Measurements from ENCODE around the gene TINAGL1. TPM values are rescaled to one million over a fixed set of nuclear protein-coding genes. Genes with fewer than 3 reads are reported as not detected.
A peak's percentile ranks its signal among the peaks of the same experiment; 100 is the strongest.

TINAGL1 gene
- total and polyA plus RNA-seq, 2 of the 13 experiments (the other 11 are each of a cell fraction or from before 2014, with no cell fraction given): 24.7 to 76.8 TPM

GRCh38 chr1:31593770-31594632, 17.7 kb downstream of the TINAGL1 start (continued):
- TF ChIP-seq KLF13 (CRISPR knock-in tag; IDR thresholded peaks at IDR 0.05) (no peak), FOSL2 (CRISPR knock-in tag; IDR thresholded peaks at IDR 0.05) (peak; percentile 23; the same call in 1 of the 2 replicates), ZFP62 (CRISPR knock-in tag; IDR thresholded peaks at IDR 0.05) (no peak), ZNF576 (CRISPR knock-in tag; IDR thresholded peaks at IDR 0.05) (no peak), ZNF557 (CRISPR knock-in tag; IDR thresholded peaks at IDR 0.05) (no peak), FOXK1 (CRISPR knock-in tag; IDR thresholded peaks at IDR 0.05; ENCODE audit: borderline replicate concordance, low read depth) (no peak), PATZ1 (CRISPR knock-in tag; IDR thresholded peaks at IDR 0.05) (no peak), MIXL1 (CRISPR knock-in tag; IDR thresholded peaks at IDR 0.05) (no peak), POLR2AphosphoS2 (IDR thresholded peaks at IDR 0.05; ENCODE audit: low read depth, low read length) (no peak), ZNF775 (CRISPR knock-in tag; IDR thresholded peaks at IDR 0.05; ENCODE audit: borderline replicate concordance) (no peak), TEAD3 (CRISPR knock-in tag; optimal IDR thresholded peaks at IDR 0.05; ENCODE audit: borderline replicate concordance) (no peak), IRF1 (CRISPR knock-in tag; IDR thresholded peaks at IDR 0.05; ENCODE audit: low read depth) (no peak), TBP (CRISPR knock-in tag; IDR thresholded peaks at IDR 0.05) (no peak), ZNF343 (CRISPR knock-in tag; IDR thresholded peaks at IDR 0.05) (no peak), ZNF563 (CRISPR knock-in tag; IDR thresholded peaks at IDR 0.05) (no peak), POLR2G (IDR thresholded peaks at IDR 0.05; ENCODE audit: low read depth, low read length) (no peak), NR1H2 (CRISPR knock-in tag; IDR thresholded peaks at IDR 0.05; ENCODE audit: borderline replicate concordance, low read depth) (no peak), ZNF256 (CRISPR knock-in tag; conservative IDR thresholded peaks at IDR 0.05) (no peak), KLF11 (CRISPR knock-in tag; IDR thresholded peaks at IDR 0.05) (no peak), ZFP90 (CRISPR knock-in tag; IDR thresholded peaks at IDR 0.05; ENCODE audit: borderline replicate concordance) (no peak), ZBTB25 (CRISPR knock-in tag; IDR thresholded peaks at IDR 0.05) (no peak), ZNF205 (CRISPR knock-in tag; IDR thresholded peaks at IDR 0.05) (0 out of 2 replicates have a peak, but pooled peaks have one; percentile 19), ZFYVE20 (CRISPR knock-in tag; IDR thresholded peaks at IDR 0.05; ENCODE audit: borderline replicate concordance, low read depth) (no peak), SYNCRIP (IDR thresholded peaks at IDR 0.05; ENCODE audit: insufficient read depth, low read depth, low read length) (no peak), SNAPC2 (CRISPR knock-in tag; IDR thresholded peaks at IDR 0.05) (no peak)

Data from HepG2 (cell line).